ENCODE results near the gene MEGF6.

MEGF6 gene

GRCh38 chr1:3453203-3453761 is 158.0 kb downstream of the MEGF6 start:
- peak; percentile 97 for TF ChIP-seq CTCF (IDR thresholded peaks at IDR 0.05; ENCODE audit: low read depth, low read length)
- peak; percentile 66 to 70 for DNase-seq (ENCODE audit: low read depth in 2 of 2)
- no peak overlapping the region for H3K4me3 ChIP-seq (replicated peaks in 1 of 2; ENCODE audit: low read depth in 2 of 2, low read length in 2 of 2)

GRCh38 chr1:3452866-3453175 is 158.5 kb downstream of the MEGF6 start:
- H3K4me3 ChIP-seq (replicated peaks in 1 of 2; ENCODE audit: low read depth in 2 of 2, low read length in 2 of 2): no peak overlapping the region
- no peak for DNase-seq (ENCODE audit: low read depth in 2 of 2)
- no peak for TF ChIP-seq CTCF (IDR thresholded peaks at IDR 0.05; ENCODE audit: low read depth, low read length)

GRCh38 chr1:3451994-3452865 is 159.1 kb downstream of the MEGF6 start:
- no peak overlapping the region for H3K4me3 ChIP-seq (replicated peaks in 1 of 2; ENCODE audit: low read depth in 2 of 2, low read length in 2 of 2)
- TF ChIP-seq CTCF (IDR thresholded peaks at IDR 0.05; ENCODE audit: low read depth, low read length): no peak
- no peak for DNase-seq (ENCODE audit: low read depth in 2 of 2)

GRCh38 chr1:3450983-3451382 is 160.3 kb downstream of the MEGF6 start:
- no peak for TF ChIP-seq CTCF (IDR thresholded peaks at IDR 0.05; ENCODE audit: low read depth, low read length)
- no peak for DNase-seq (ENCODE audit: low read depth in 2 of 2)
- H3K4me3 ChIP-seq (replicated peaks in 1 of 2; ENCODE audit: low read depth in 2 of 2, low read length in 2 of 2): no peak overlapping the region

GRCh38 chr1:3450202-3450863 is 161.0 kb downstream of the MEGF6 start:
- no peak for DNase-seq (ENCODE audit: low read depth in 2 of 2)
- no peak for TF ChIP-seq CTCF (IDR thresholded peaks at IDR 0.05; ENCODE audit: low read depth, low read length)
- no peak overlapping the region for H3K4me3 ChIP-seq (replicated peaks in 1 of 2; ENCODE audit: low read depth in 2 of 2, low read length in 2 of 2)

- no peak overlapping the region for H3K4me3 ChIP-seq (replicated peaks in 1 of 2; ENCODE audit: low read depth in 2 of 2, low read length in 2 of 2)
- DNase-seq (ENCODE audit: low read depth in 2 of 2): no peak
- TF ChIP-seq CTCF (IDR thresholded peaks at IDR 0.05; ENCODE audit: low read depth, low read length): no peak
Measured at GRCh38 chr1:3444736-3445135, 166.6 kb downstream of the MEGF6 start.
